ENCODE data around the gene ARHGAP8.
A peak's percentile ranks its signal among the peaks of the same experiment; 100 is the strongest.

ARHGAP8 gene

GRCh38 chr22:44752285-44753188, at the start of gene ARHGAP8:
TSS of gene ARHGAP8 (plus strand) at chr22:44752575. CDS start at chr22:44786528, 33,953 bp downstream.
- DNase-seq (ENCODE audit: low spot score in 2 of 2) (no peak), ATAC-seq (no peak)
- H3K27ac Mint-ChIP-seq = no peak within 1 kb of the TSS
- H3K4me1 Mint-ChIP-seq = peaks cover 9% of the 10 kb centered on the region
- peak within 1 kb of the TSS; percentile 63 for H3K4me3 Mint-ChIP-seq
- no peaks in the 10 kb centered on the region for H3K36me3 Mint-ChIP-seq
- H3K9me3 Mint-ChIP-seq = no peaks in the 10 kb centered on the region

DNA sequence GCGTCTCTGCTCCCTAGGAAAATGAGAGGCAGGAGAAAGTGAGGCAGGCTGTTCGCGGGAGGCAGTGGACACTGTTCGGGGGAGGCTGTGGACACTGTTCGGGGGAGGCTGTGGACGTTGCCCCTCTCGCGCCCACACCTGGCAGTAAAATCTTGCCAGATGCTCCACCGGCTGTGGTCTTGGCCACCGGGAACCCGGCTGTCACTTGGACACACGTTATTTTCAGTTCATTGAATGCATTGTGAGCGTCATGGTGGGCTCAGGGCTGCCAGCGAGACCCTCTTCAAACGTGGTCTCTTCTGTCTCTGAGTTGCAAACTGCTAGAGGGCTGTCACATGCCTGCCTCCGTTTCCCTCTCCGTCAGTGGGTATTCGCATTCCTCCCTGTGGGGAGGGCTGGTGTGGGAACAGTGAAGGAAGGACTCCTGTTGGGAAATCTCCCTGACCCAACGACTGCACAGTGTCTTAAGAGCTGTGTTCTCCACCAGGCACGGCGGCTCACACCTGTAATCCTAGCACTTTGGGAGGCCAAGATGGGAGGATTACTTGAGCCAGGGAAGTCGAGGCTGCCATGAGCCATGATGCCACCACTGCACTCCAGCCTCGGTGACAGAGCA, 49.0 kb upstream of the ARHGAP8 start:
- Mint-ChIP-seq H3K9me3 (no peaks in the 10 kb centered on the region), H3K36me3 (peaks cover 20% of the 10 kb centered on the region), H3K4me3 (peak overlapping the region; percentile 76), H3K27ac (peak overlapping the region; percentile 60), H3K4me1 (peaks cover 60% of the 10 kb centered on the region)
- DNase-seq (ENCODE audit: low spot score in 2 of 2) (no peak), ATAC-seq (no peak)

GRCh38 chr22:44704159-44705021, 48.0 kb upstream of the ARHGAP8 start:
- DNase-seq (ENCODE audit: low spot score in 2 of 2) = no peak
- Mint-ChIP-seq H3K27ac (no peak overlapping the region), H3K4me1 (peaks cover 66% of the 10 kb centered on the region), H3K36me3 (peaks cover 23% of the 10 kb centered on the region), H3K9me3 (no peaks in the 10 kb centered on the region), H3K4me3 (peak overlapping the region; percentile 76)
- ATAC-seq = no peak

GRCh38 chr22:44705022-44705297, 47.4 kb upstream of the ARHGAP8 start:
- Mint-ChIP-seq H3K36me3 (peaks cover 23% of the 10 kb centered on the region), H3K4me1 (peaks cover 72% of the 10 kb centered on the region), H3K27ac (peak overlapping the region; percentile 76), H3K9me3 (no peaks in the 10 kb centered on the region), H3K4me3 (peak overlapping the region; percentile 76)
- no peak for DNase-seq (ENCODE audit: low spot score in 2 of 2)
- ATAC-seq = no peak

DNA sequence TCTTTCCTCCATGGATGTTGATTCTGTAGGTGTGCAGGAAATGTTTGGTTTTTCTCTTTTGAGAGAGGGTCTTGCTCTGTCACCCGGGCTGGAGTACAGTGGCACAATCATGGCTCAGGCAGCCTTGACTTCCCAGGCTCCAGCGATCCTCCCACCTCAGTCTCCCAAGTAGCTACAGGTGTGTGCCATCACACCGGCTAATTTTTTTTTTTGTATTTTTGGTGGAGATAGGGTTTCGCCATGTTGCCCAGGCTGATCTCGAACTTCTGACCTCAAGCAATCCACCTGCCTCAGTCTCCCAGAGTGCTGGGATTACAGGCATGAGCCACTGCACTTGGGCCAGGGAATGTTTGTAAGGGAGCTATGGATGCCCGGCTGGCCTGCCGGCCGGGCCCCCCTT, 45.9 kb upstream of the ARHGAP8 start:
- Mint-ChIP-seq H3K4me1 (peaks cover 81% of the 10 kb centered on the region), H3K4me3 (peak overlapping the region; percentile 75), H3K9me3 (no peaks in the 10 kb centered on the region), H3K36me3 (peaks cover 23% of the 10 kb centered on the region), H3K27ac (peak overlapping the region; percentile 94)
- DNase-seq (ENCODE audit: low spot score in 2 of 2) (no peak), ATAC-seq (no peak)

- no peak for ATAC-seq
- H3K4me3 Mint-ChIP-seq = peak overlapping the region; percentile 75
- H3K4me1 Mint-ChIP-seq = peaks cover 85% of the 10 kb centered on the region
- DNase-seq (ENCODE audit: low spot score in 2 of 2) = no peak
- peak overlapping the region; percentile 94 for H3K27ac Mint-ChIP-seq
- no peaks in the 10 kb centered on the region for H3K9me3 Mint-ChIP-seq
- peaks cover 24% of the 10 kb centered on the region for H3K36me3 Mint-ChIP-seq
These were observed 45.2 kb upstream of the ARHGAP8 start for GRCh38 chr22:44707178-44707577.

DNA sequence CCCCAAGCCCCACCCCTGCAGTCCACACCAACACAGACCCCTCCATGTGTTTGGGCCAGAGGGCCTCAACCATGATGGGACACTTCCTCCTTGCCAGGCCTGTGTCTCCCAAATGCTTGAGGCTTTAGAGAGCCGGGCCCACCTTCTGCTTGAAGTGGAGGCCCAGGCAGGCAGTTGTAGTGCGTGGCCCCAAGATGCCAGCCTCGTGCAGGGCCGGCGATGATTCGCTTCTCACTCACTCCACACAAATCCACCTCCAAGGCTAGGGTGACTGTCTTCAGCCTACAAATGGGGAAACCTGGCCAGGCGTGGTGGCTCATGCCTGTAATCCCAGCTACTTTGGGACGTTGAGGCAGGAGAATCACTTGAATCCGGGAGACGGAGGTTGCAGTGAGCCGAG, 44.6 kb upstream of the ARHGAP8 start:
- peak overlapping the region; percentile 75 for H3K4me3 Mint-ChIP-seq
- H3K27ac Mint-ChIP-seq = peak overlapping the region; percentile 94
- H3K4me1 Mint-ChIP-seq = peaks cover 90% of the 10 kb centered on the region
- ATAC-seq = peak; percentile 25
- peaks cover 29% of the 10 kb centered on the region for H3K36me3 Mint-ChIP-seq
- no peak for DNase-seq (ENCODE audit: low spot score in 2 of 2)
- H3K9me3 Mint-ChIP-seq = no peaks in the 10 kb centered on the region

DNA sequence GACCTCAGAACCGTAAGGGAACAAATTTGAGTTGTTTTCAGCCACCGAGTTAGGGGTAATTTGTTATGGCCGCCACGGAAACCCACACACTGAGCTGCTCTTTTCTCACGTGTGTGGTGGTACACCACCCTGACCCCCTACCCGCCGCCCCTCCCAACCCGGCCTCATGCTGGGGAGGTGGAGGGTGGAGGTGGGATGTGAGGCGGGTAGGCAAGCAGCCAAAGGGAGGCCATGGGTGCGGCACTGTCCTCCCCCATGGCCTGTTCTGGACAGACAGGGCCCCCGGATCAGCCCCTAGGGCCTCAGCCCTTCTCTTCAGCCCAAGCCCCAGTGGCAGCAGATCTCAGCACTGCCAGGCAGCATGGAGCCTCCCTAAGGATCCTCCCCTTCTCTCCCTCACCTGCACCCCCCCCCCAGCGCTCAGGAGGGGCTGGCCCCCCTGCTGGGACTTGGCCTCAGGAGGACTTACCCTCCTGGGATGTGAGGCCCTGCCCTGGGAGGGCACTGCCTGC, 42.4 kb upstream of the ARHGAP8 start:
- H3K4me1 Mint-ChIP-seq = peaks cover 90% of the 10 kb centered on the region

DNA sequence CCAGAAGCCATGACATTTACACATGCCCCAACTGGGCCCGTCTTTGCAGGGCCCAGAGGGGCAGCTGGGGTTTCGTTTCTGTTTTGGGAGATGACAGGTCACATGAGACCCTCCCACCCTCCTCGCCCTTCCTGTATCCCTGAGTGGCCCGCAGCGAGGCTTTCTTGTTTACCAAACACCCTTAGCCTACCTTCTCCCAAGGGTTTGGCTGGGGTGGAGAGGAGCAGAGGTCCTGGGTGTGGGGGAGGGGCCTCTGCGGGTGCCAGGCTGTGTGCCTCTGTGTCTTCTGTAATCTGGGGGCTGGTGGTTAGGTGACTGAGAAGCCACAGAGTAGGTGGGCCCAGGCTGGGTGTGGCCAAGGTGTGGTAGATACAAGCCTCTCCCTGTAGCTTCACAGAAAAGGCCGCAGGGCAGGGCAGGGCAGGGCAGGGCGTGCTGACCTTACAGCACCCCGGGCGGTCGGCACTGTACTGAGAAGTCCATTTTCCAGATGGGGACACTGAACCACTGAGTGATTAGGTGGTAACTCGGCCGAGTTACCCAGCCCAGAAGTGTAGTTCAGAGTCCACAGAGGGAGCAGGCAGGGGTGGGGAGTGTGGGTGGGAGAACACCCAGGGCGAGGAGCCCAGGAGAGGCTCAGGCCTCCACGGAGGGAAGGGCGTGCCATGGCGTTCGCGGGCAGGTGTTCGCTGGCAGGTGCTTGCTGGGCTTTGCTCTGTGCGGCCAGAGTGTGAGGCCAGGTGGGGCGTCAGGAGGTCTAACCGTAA, 41.7 kb upstream of the ARHGAP8 start:
- peaks cover 21% of the 10 kb centered on the region for H3K36me3 Mint-ChIP-seq

More for the DNA sequence above, 42.4 kb upstream of the ARHGAP8 start:
- peak in 1 of 2 donors; percentile 58 for DNase-seq (ENCODE audit: low spot score in 2 of 2)
- H3K36me3 Mint-ChIP-seq = peaks cover 21% of the 10 kb centered on the region
- H3K9me3 Mint-ChIP-seq = no peaks in the 10 kb centered on the region
- peak overlapping the region; percentile 75 for H3K4me3 Mint-ChIP-seq
- peak; percentile 43 for ATAC-seq
- H3K27ac Mint-ChIP-seq = peak overlapping the region; percentile 94

DNA sequence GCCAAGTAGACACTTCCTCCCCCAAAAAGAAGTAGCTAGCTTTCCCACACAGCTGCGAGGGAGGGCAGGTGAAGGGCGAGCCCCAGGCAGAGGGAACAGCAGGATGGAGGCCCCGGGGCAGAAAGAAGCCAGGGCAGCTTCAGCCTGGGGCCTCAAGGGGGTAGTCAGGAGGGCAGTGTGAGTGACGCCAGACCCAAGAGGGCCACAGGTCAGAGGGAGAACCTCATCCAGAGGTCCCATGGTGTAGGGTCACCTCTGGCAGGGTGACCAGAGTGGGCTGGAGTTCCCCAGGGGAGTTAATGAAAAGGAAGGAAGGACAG, 41.2 kb upstream of the ARHGAP8 start:
- Mint-ChIP-seq H3K9me3 (no peaks in the 10 kb centered on the region), H3K4me3 (peak overlapping the region; percentile 75), H3K36me3 (peaks cover 21% of the 10 kb centered on the region), H3K4me1 (peaks cover 80% of the 10 kb centered on the region), H3K27ac (peak overlapping the region; percentile 94)
- ATAC-seq = no peak
- no peak for DNase-seq (ENCODE audit: low spot score in 2 of 2)

More for the DNA sequence above, 41.7 kb upstream of the ARHGAP8 start:
- peak; percentile 89 for ATAC-seq
- Mint-ChIP-seq H3K27ac (peak overlapping the region; percentile 94), H3K4me3 (peak overlapping the region; percentile 75), H3K9me3 (no peaks in the 10 kb centered on the region), H3K4me1 (peaks cover 85% of the 10 kb centered on the region)
- DNase-seq (ENCODE audit: low spot score in 2 of 2) = peak; percentile 38 to 75

GRCh38 chr22:44711690-44712555, 40.5 kb upstream of the ARHGAP8 start:
- DNase-seq (ENCODE audit: low spot score in 2 of 2) (no peak), ATAC-seq (no peak)
- Mint-ChIP-seq H3K27ac (peak overlapping the region; percentile 94), H3K9me3 (no peaks in the 10 kb centered on the region), H3K36me3 (peaks cover 18% of the 10 kb centered on the region), H3K4me3 (peak overlapping the region; percentile 75), H3K4me1 (peaks cover 75% of the 10 kb centered on the region)

DNA sequence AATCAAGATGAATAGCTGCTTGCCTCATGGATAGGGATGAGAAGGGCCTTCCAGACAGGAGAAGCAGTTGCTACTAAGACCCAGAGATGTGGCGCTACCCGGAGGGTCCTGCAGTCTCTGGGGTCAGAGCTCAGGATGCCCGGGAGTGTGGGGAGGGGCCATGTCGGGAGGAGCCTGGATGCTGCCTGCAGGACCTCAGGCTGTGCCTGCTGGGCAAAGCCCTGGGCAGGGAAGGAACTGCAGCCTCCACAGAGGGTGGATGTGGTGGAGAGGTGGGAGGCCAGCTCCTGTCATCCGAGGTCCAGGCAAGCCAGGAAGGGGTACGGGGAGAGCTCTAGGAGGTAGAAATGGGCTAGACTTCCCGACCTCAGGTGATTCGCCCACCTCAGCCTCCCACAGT, 39.4 kb upstream of the ARHGAP8 start:
- ATAC-seq = no peak
- Mint-ChIP-seq H3K36me3 (peaks cover 14% of the 10 kb centered on the region), H3K9me3 (no peaks in the 10 kb centered on the region), H3K27ac (peak overlapping the region; percentile 94), H3K4me1 (peaks cover 72% of the 10 kb centered on the region), H3K4me3 (peak overlapping the region; percentile 53)
- DNase-seq (ENCODE audit: low spot score in 2 of 2) = no peak

GRCh38 chr22:44714703-44715350, 37.5 kb upstream of the ARHGAP8 start:
- Mint-ChIP-seq H3K27ac (peak overlapping the region; percentile 94), H3K4me3 (peak overlapping the region; percentile 53), H3K4me1 (peaks cover 75% of the 10 kb centered on the region), H3K36me3 (peaks cover 18% of the 10 kb centered on the region), H3K9me3 (no peaks in the 10 kb centered on the region)
- no peak for ATAC-seq
- no peak for DNase-seq (ENCODE audit: low spot score in 2 of 2)
